Activated CD4-positive, alpha-beta T cell treated with anti-CD3 and anti-CD28 coated beads for 1 hour (primary cell): ENCODE results near the gene C1orf53.

Experiments
- DNase-seq: peaks from one replicate; pipeline ENCODE4 v3.0.0-alpha.2; 2020

The C1orf53 gene

DNA sequence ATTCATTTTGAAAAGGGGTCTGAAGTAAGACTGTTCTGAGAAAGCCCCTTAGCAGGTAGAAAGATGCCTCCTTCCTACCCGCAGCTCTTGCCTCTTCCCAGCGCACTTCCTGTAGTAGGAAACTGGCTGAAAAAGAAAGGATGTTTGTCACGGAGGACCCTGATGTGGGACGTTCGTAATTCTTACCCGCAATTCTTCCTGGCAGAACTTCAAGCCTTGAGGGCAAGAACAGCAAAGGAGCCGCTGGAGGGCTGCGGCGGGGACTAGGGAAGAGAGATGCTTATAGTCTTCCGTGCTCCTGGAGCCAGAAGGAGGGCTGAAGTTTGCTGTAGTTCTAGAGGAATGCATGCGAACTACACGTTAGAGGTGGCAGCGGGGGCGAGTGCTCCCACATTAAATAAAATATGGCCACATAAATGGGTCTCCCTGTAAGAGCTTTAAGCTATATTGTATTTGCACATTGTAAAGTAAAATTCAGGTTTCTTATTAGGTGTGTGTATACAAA, 6.3 kb downstream of the C1orf53 start:
- DNase-seq: no peak

DNA sequence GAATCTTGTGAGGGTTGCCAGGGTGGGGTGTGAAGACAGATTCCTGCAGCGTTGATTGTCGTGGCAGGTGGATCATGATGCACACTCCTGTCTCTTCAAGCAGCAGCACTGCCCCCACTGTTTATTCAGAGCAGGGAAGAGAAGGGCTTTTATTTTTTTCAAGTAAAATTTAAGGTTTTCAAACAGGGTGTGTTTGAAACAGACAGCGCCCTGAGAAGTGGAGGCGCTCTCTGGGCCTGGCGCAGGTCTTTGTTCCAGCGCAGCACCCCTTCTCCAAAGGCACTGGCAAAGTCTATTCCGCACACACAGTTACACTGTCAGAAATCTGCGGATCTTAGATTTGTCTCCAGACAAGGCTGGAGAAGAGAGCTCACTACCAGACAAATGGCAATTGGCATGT, 7.0 kb downstream of the C1orf53 start:
- no peak for DNase-seq

DNA sequence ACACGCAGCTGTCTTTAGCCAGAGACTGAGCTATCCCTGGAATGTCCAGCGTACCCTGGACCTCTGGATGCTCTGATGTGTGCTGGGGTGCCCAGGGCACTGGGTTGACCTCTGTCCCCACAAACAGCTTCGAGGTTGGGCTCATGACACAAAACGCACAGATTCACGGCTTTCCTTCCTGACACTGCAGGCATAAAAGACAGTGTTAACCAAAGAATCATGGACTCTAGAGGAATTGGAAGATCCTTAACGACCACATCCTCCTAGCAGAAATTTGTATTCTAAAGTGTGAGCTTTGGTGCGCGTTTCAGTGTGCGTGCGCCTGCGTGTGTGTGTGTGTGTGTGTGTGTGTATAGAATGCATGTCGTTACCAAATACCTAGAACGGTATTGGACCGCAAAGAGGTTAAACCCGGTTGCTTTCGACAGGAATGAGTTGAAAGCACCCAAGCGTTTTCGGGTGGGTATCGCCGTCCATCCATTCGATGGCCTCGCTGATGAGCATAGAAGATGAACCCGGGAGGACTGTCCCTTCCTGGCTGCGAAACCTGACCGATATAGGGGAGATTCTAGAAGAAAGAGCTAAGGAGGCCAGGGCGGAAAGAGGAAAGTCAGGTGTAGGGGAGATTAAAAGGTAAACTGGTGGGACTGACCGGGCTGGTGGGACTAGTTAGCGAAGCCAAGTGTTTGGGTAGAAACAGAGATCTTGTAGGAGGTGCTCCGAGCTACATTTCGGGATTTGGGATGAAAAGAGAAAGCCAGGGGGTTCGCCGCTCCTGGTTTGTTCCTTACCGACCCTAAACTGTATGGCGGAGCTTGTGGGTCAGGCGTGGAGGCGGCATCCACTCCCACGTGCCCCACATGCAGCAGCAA, 7.9 kb downstream of the C1orf53 start:
- DNase-seq: no peak

DNA sequence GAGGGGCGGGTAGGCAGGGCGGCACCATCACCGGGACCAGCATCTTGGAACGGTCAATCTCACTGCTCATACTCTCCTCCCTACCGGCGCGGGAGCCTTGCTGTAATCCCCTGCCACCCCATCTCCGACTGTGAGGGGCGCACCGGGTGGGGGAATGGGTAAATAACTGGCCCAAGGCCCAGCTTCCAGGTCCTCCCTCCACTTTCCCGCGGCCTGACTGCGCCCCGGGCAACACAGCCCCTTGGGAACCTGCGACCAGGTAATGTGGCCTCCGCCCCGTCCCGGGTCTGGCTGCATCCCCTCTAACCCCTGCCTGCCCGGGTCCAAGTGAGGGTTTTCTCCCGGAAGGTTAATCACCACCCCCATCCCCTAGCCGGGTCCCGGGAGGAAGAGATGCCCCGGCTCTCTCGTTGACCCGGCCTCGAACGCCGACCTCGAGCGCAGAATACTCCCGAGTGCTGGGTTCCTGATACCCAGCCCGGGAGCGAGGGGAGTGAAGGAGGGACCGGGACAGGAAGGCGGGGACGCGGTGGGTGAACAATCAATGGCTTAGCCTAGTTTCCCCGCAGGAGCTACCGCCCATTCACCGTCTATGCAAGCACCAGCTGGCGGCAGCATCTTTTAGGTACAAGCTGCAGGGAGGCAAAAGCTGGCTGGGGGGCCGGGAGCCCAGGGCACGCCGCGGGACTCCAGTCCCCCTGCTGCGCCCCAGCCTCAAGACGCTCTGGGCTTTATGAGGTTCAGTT, 8.9 kb downstream of the C1orf53 start:
- DNase-seq: no peak

DNA sequence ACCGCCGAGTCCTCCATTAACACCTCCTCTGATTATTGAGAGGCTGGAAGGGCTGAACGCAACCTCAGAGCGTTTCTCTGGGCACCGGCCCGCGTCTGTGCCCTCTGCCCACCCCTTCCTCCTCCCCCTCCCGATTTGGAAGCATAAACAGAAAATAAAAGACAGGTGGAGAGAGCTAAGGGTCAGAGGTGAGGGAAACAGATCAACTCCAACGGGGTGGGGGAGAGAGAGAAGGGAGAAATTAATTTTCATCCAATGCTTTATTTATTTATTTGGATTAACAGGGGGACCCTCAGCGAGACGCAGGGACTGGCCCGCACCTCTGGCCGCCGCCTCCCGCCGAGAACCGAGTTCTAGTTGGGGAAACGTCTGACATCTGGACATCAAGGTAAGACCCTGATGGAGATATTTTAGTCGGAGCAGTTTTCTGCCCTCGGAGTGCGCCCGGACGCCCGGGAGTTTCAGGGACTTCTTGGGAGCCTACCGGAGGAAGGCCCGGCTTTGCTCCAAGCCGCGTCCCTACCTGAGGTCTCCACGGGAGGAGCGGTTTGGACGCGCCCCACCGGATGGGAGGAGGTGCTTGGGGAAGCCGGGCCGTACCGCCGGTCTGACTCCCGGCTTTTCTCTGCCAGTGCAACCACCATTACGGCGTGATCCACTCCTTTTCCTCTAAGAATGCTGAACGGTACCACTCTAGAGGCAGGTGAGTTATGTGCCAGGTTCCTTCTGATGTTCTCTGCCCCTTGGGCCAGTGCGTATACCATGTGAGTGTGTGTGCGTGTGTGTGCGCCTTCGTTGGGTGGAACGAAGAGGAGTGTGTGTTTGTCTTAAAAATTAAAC, 9.6 kb downstream of the C1orf53 start:
- no peak for DNase-seq

DNA sequence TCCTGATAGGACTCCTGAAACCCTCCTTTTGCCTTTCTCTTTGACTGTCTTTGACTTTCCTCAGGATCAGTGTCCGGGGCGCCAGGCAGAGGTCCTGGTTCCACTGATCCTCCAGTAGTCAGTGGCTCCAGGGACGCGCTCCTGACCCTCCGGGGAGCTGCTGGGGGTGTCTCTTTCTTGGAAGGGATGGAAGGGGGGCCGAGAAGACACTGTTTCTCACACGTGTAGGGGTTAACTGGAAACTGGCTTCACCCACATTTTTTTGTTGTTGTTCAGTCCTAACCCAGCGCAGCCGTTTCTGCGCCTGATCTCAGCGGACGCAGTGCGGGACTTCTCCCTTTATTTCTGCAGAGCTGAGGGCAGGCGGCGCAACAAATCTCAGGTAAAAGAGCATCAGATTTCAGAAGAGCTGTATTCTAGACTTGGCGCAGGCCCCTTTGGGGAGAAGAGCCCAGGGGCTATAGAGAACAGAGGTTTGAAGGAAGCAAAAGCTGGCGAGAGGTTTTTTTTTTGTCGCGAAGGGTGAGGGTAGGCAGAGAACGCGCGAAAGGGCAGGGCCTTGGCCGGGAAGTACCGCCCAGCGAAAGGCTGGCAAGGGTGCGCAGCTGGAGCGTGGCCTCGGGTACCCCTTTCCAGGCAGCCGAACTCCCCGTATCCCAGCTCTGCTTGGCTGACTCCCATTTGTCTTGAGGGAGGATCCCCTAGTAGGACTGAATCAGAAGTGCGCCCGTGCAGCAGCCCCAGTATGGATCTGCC, 10.5 kb downstream of the C1orf53 start:
- no peak for DNase-seq

DNA sequence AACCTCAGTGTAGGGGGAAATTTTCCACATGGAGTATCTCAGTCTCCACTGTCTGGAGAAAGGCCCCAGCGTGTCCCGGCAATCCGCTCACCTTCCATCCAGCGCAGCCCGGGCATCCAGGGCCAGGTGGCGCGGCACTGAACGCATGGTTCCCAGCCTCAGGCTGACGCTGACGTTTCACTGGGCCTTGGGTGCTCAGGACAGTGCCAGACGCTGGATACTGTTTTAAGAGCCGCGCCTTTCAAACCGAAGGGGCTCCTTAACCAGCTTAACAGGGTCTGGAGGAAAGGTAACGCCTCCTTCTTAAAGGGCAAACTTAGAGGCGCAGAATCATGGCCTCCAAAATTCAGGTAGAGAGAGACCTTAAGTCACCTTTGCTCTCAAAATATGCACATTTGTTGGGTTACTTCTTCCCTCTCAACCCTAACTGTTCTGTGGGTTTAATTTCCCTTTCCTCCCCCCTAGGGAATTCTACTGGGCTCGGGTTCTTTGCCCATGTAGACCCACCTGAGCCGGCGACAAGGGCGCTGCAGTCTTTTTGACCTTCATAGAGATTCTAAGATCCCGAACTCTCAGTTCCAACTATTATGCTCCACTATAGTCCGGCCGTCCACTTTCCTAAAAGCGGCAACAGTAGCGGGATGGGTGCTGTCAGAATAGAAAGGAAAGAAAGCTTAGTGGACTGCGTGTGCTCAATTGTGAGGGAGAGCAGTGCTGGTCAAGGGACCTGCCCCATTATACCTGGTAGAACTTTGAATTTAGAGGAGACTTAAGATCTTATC, 11.3 kb downstream of the C1orf53 start:
- DNase-seq: no peak

DNA sequence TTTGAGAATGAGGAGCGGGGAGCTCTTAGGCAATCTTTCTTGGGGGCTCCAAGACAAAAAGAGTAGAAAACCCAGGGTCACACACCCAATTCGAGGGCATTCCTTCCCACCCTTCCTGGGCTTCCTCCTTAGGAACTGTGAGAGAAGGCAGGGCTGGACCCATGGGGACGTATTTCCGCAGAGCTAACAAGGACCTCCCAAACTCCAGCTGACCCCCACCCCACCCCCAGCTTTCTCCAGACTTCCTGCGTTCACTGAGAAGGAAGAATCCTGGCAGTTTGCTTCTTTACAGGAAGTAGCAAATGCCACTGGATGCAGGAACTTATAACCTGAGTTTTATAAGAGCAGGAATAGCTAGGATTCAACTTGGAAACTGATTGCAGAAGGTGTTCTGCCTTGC, 12.1 kb downstream of the C1orf53 start:
- DNase-seq: no peak

DNA sequence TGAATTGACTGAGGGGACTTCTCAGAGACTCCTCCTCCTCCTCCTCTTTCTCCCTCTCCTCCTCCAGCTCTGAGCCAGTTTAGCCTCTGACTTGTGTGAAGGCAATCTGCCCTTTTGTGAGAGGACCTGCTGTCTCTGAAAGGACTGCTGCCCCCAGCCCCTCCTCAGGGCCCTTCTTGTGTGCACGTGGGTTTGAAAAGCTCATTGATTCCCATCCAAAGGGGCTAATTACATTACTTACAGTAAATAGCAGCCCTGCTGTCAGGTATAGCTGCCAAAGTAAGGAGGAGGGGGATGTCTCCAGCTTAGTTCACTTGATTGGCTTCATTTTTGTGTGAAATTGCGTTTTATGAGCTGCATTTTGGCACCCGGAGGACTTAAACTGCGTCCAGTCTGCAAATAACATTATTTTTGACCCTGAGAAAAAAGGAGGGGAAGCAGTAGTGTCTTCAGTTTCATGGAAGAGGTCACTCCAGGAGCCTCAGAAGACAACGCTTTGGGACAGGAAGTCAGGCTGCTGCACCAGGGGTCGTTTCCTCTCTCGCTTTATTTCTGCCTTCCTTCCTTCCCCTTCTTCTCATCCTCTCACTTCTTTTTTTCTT, 12.9 kb downstream of the C1orf53 start:
- DNase-seq: no peak

DNA sequence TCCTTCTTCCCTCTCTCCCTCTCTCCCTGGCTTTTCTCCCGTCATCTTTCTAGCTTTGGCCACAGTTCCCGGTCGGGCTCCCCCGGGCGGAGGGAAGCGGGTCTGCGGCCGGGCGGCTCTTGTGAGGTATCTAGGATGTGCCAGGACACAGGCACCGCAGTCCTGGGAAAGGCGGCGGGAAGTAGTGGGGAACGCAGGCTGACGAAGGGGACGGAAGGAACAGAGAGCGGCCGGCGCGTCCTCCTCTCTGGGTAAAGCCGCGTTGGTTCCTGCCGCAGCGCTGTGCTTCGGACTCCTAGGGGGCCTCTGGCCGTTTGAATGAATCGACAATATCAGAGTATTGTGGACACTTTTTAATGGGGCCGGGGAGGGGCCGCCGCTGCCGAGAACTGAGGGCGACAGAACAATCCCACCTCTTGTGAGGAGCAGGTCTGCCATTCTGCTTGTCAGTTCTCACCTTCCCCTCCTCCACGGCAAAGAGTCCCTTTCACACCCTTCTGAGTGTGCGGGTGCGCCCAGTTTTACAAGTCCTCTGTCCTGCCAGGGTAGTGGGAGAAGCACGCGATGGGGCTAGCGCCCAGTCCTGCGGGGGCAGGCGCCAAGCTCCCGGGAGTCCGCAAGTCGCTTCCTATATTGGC, 13.6 kb downstream of the C1orf53 start:
- no peak for DNase-seq

DNA sequence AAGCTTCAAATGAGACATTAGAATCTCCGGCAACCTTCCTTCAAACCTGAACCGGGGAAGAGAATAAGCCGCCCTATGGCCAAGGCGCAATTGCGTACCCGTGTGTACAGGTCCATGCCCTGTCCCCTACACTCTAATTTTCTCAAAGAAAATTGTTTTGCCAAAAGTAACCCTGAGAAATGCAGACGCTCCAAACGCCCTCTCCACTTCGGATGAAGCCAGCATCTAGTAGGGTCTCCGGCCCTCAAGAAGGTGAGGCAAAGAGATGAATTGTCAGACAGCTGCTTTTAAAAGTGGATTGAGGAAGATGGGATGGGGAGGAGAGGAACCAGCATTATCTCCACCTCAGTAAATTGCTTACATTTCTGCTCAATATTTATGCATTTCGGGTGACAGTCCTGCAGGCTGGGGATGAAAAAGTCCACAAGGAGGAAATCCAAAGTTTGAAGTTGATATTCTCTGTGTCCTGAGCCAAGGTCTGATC, 14.1 kb downstream of the C1orf53 start:
- no peak for DNase-seq

DNA sequence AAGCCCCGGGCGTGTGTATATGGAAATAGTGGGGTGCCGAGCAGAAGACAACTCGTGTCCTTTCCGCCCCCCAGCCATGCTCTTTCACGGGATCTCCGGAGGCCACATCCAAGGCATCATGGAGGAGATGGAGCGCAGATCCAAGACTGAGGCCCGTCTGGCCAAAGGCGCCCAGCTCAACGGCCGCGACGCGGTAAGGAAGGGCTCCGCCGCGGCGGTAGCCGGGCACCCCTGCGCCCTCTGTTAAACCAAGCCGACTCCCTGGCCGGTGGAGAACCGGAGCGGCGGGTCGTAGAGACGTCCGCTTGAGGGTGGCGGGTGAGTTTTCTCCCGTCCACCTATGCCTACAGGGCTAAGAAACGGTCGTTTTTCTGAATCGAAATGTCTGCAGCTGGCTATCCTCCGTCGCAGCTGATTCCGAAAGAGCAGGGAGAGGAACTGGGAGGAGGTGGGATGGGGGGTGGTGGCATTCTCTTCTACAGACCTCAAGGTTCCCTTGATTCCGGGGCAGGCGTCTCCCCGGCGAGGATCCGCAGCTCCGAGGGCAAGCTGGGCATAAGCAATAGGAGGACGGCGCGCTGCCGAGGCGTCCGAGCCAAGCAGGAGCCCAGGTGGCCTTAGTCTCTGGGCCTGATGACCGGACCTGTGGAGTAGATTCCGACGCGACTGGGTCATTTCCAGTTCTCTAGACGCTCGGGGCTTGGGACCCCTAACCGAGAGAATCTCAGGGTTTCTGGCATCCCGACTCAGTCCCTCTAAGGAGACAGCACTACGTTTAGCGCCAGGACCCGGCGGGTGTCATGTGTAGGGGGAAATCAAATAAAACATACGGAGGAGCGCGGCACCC, 15.6 kb downstream of the C1orf53 start:
- no peak for DNase-seq

DNA sequence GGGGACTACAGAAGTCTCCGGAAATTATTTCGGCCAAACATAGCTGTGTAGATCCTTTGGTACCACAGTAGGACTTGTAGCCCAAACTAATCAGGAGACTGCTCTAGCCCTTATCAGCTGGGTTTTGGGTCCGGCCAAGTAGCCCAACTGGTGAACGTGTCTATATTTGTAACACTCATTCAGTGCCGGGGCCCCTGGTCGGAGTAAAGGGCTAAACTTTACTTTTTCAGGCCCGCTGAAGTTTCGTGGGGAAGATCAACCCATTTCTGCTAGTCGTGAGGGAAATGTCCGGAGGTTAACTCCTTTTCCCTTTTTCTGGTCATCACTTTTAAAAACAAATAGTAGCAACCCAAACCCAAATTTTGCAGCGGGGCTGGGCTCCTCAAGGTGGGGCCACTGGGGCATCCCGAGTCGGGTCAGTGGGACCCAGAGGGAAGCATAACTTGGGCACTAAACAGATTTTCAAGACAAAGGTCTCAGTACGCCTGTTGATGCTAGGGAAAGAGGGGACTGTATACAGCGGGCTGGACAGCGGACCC, 16.4 kb downstream of the C1orf53 start:
- no peak for DNase-seq

DNA sequence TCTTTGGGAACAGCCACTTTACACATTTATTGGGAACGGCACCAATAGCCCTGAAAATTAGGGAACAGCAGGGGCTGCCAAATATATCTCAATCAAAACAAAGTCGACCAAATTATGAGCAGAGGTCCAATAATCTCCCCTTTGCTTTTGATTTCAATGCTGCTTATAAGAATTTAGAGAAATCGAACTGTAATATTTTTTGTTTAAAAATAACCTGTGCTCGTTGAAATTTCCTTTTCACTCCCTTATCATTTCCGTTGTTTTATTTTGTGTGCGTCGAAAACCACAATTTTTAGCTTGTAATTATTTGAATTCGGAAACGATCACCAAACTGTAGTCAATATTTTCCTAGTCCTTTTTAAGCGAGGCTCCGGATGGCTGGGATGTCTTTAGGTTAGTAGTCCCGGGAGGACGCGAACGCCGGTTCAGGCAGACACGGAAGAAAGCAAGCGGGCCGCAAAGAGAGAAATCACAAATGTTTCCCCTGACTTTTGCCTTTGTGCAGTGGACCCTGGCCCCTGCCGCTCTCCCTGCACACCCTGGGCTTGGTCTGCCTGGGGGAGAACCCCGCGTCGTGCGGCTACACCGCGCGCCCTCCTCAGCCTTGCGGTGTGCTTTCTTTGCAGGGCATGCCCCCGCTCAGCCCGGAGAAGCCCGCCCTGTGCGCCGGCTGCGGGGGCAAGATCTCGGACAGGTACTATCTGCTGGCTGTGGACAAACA, 17.1 kb downstream of the C1orf53 start:
- no peak for DNase-seq

DNA sequence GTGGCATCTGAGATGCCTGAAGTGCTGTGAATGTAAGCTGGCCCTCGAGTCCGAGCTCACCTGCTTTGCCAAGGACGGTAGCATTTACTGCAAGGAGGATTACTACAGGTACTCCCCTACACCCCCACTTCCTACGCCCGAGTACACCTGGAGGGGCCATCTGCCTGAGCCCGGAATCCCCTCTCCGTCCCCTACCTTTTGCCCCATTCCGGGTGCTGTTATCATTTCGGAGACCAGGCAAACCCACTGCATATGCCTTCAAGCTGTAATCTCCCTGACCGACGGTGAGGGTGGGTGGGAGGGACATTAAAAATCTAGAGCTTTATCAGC, 17.6 kb downstream of the C1orf53 start:
- no peak for DNase-seq

DNA sequence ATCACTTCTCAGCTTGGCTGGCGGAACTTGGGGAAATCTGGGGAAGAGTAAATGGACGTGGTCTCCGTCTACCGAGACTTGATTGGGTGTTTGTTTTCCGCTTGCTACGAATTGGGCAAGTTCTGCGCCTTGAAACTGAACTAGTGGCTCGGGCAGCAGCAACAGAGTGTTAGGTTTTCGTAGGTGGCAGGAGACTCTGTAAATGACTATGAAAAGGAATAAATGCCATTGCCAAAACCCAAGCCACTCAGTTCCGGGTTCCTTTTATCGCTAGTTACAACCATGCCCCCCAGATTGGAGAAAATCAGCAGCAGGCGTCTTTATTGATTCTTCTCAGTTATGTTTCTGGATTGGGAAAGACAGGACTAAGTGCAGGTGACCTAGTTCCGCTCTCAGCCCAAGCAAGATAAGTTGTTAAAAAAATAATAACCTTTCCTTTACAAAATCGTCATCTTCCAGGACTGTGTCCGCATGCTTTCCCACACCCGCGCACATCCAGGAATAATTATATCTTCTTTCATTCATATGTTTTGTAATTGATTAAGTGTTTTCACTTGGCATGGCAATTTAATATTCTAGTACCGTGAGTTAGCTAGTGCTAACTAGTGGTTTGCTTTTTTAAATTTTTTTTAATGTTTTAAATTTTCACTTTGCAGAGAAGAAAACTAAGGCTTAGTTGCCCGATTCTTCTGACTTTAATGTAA, 18.1 kb downstream of the C1orf53 start:
- no peak for DNase-seq

DNA sequence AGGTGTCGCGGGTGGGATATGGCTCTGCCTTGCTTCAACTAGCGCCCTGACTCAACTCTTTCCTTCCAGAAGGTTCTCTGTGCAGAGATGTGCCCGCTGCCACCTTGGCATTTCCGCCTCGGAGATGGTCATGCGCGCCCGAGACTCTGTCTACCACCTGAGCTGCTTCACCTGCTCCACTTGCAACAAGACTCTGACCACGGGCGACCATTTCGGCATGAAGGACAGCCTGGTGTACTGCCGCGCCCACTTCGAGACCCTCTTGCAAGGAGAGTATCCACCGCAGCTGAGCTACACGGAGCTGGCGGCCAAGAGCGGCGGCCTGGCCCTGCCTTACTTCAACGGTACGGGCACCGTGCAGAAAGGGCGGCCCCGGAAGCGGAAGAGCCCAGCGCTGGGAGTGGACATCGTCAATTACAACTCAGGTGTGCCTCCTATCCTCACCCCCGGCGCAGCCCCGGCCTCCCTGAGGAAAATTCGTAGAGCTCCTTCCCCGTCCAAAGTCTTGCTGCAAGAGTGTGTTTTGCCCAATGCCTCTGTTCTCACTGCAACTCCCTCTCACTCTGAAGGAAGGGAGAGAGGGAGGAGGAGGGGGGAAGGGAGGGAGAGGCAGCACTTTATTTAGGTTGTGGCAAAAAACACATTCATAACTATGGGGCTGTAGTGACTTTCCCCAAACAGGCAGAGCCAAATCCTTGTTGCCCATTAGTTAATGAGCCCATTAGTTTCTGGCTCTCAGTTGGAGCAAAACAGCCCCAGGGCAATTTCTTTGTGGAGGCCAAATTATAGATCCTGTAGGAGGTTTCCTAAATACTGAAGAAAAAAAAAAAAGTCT, 19.0 kb downstream of the C1orf53 start:
- no peak for DNase-seq
